HS-5 (cell line): Measurements from ENCODE around the gene RANGAP1.
A peak's percentile ranks its signal among the peaks of the same experiment; 100 is the strongest.

Experiments used
- DNase-seq: peaks from one replicate; pipeline ENCODE4 v3.0.0-alpha.2; 2012; ENCODE audit warnings: low read depth

RANGAP1 gene

GRCh38 chr22:41237036-41237706 lies 48.8 kb downstream of the RANGAP1 start:
- DNase-seq, result no peak

DNA sequence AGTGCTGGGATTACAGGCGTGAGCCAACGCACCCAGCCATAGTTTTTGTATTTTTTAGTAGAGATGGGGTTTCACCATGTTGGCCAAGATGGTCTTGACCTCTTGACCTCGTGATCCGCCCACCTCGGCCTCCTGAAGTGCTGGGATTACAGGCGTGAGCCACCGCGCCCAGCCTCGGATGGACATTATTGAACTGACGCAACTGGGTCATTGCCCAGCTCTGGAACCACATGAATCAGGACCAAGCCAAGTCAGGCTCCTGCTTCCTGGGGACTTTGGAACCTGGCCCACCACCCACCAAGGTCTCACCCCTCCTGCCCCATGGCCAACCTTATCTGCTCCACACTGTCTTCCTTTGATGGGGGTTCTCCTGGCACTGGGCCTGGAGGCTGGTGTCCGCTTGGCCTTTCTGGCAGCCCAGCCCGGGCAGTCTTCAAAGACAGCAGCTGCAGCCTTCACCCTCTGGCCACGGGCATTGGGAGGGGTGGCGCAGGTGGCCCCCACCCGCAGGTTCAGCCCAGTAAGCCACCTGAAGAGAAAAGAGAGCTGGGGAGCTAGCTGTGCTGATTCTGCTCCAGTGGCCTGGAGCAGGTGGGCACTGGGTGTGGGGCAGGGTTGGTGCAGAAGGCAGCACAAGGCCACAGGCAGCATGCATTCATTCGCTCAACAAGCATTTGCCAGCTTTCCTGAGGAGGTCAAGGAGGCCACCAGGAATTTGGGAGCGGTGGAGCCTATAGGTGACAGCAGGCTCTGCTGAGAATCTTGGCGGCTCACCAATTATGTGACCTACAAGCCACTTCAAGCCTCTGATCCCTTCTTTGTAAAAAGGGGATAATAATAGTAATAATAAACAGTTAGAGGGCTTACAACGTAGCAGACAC lies 50.9 kb downstream of the RANGAP1 start:
- DNase-seq, result no peak

GRCh38 chr22:41231369-41231768 lies 54.6 kb downstream of the RANGAP1 start:
- DNase-seq, result no peak

GRCh38 chr22:41230401-41230785 lies 55.6 kb downstream of the RANGAP1 start:
- no peak for DNase-seq

GRCh38 chr22:41229730-41230400 lies 56.1 kb downstream of the RANGAP1 start:
- no peak for DNase-seq

- no peak for DNase-seq
These were observed 56.8 kb downstream of the RANGAP1 start for GRCh38 chr22:41229215-41229614.

- DNase-seq, result no peak
These were observed 59.0 kb downstream of the RANGAP1 start for GRCh38 chr22:41226723-41227655.

- DNase-seq, result no peak
These were observed 62.5 kb downstream of the RANGAP1 start for GRCh38 chr22:41223535-41223934.

GRCh38 chr22:41222846-41223507 lies 63.0 kb downstream of the RANGAP1 start:
- no peak for DNase-seq

DNA sequence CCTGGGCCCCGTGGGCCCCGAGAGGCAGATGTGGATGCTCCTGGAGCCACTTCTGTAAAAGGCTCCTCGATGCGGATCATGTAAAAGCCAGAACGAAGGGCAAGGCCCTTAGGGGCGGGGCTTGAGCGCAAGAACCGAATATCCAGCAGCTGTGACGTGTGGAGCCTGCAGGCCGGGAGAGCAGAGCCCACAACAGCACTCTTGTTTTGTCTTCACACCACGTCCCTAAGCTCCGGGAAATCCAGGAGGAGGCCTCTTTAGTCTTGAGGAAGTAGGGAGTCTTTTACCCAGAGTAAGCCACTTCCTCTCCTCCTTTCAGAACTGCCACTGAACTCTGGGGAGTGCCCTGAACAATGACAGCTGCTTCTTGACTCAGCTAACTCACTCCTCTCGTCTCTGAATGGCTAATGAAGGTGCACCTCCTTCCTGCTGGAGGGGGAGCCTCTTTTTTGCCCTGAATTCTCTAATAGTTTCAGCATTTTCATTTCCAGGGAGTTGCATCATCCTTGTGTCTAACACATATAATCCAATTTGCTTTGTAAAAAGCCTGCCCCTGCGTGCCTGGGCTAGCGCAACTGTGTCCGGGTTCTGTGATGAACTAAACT lies 68.3 kb downstream of the RANGAP1 start:
- DNase-seq, result peak; percentile 19

GRCh38 chr22:41216984-41217383 lies 69.0 kb downstream of the RANGAP1 start:
- no peak for DNase-seq

DNA sequence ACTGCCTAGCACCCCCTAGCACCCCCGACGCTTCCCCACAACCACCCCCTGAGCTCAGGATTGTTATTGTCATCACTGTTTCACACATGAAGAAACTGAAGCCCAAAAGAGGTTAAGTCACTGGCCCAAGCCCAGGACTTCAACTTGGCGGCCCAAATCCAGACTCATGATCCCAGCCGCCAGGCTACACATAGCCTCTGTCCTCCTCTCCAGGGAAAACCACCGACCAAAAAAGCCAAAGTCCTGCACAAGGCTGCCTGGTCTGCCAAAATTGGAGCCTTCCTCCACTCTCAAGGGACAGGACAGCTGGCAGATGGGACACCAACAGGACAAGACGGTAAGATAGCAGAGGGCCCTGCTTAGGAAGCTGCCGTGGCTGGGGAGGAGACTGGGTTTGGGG lies 70.1 kb downstream of the RANGAP1 start:
- DNase-seq, result no peak

DNA sequence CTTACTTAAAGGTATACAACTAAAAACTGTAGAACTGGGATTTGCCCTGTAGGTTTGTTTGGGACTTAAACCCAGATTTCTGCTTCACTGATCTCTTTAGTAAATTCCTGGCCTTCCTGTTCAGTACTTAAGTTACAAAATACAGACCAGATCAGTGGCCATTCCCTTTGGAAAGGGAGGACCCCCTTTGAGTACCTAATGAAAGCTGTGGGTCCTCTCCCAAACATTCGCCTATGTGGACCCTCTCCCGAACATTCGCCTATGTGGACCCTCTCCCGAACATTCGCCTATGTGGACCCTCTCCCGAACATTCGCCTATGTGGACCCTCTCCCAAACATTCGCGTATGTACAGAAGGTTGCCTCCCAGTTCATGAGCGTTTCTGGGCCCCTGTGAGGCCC lies 70.6 kb downstream of the RANGAP1 start:
- no peak for DNase-seq

DNA sequence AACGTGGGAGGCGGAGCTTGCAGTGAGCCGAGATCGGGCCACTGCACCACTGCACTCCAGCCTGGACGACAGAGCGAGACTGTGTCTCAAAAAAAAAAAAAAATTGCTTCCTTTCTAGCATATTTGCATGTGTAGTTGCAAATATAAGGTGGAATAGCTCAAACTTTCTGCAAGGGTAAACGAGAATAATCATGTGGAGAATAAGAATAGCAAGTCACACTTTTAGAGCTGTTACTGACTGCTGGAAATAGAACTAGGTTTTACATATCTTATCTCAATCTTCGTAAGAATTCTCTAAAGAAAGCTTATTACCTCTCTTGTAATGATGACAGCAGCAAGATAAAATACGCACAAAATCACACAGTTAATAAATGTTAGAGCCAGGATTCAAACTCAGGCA lies 79.3 kb downstream of the RANGAP1 start:
- no peak for DNase-seq

GRCh38 chr22:41204992-41205900 lies 80.7 kb downstream of the RANGAP1 start, which contains the start of gene L3MBTL2:
Gene L3MBTL2, plus strand, starts transcription at chr22:41205312. Its CDS starts 51 bp downstream, at chr22:41205363.
- DNase-seq, result peak; percentile 88

GRCh38 chr22:41204066-41204465 lies 81.9 kb downstream of the RANGAP1 start:
- DNase-seq, result no peak

DNA sequence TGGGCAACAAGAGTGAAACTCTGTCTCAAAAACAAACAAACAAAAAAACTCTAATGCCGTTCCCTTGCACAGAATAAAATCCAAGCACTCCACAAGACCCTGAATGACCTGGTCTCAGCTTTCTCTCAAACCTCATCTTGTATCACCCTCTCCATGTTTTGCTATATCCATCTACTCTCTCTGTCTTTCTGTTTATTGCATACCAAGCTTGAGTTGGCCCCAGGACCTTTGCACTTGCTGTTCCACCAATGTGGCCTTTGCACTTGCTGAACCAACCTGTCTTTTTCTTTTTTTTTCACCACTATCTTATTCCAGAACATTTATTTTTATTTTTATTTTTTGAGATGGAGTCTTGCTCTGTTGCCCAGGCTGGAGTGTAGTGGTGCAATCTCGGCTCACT lies 82.9 kb downstream of the RANGAP1 start:
- no peak for DNase-seq

DNA sequence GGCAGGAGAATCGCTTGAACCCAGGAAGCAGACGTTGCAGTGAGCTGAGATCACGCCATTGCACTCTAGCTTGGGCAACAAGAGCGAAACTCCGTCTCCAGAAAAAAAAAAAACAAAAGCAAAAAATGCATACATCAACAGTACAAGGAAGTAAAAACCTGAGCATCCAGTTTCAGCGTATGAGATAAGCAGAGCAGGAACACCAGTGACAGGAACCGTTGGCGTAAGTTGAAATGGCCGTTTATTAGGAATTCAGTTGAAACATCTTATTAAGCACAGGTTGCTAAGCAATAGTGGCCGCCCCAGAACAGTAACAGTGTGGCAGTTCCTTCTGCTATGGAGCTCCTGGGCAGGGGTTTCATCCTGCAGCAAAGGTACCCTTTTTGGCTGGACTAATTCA lies 84.8 kb downstream of the RANGAP1 start:
- DNase-seq, result no peak

- DNase-seq, result no peak
These were observed 87.9 kb downstream of the RANGAP1 start for GRCh38 chr22:41198027-41198580.
